ENCODE results near the gene SV2A.
A peak's percentile ranks its signal among the peaks of the same experiment; 100 is the strongest.
"Not testable (repeated sequence)": the region's sequence is repeated elsewhere in the genome, so short reads cannot be mapped to it uniquely, and the experiment has no call there.

SV2A gene

GRCh38 chr1:149886121-149886395 lies 31.6 kb downstream of the SV2A start:
- not testable (repeated sequence) for DNase-seq

- DNase-seq = peak; percentile 53
These were observed 32.1 kb downstream of the SV2A start for GRCh38 chr1:149885339-149886120.

- DNase-seq = peak; percentile 11
These were observed 33.0 kb downstream of the SV2A start for GRCh38 chr1:149884433-149885338.

- DNase-seq = no peak
These were observed 33.9 kb downstream of the SV2A start for GRCh38 chr1:149883598-149884247.

GRCh38 chr1:149881876-149882275 lies 35.8 kb downstream of the SV2A start:
- no peak for DNase-seq

GRCh38 chr1:149879556-149879955 lies 38.1 kb downstream of the SV2A start:
- DNase-seq = peak; percentile 81

GRCh38 chr1:149877211-149877946 lies 40.3 kb downstream of the SV2A start:
- no peak for DNase-seq

- not testable (repeated sequence) for DNase-seq
These were observed 44.6 kb downstream of the SV2A start for GRCh38 chr1:149873060-149873459.

GRCh38 chr1:149866887-149867286 lies 50.8 kb downstream of the SV2A start:
- not testable (repeated sequence) for DNase-seq

- not testable (repeated sequence) for DNase-seq
These were observed 56.1 kb downstream of the SV2A start for GRCh38 chr1:149861497-149862054.

- DNase-seq = not testable (repeated sequence)
These were observed 56.8 kb downstream of the SV2A start for GRCh38 chr1:149860684-149861496.

GRCh38 chr1:149860271-149860670 lies 57.4 kb downstream of the SV2A start:
- DNase-seq = not testable (repeated sequence)
